ENCODE measurements around the gene FBP2.

Gene FBP2

DNA sequence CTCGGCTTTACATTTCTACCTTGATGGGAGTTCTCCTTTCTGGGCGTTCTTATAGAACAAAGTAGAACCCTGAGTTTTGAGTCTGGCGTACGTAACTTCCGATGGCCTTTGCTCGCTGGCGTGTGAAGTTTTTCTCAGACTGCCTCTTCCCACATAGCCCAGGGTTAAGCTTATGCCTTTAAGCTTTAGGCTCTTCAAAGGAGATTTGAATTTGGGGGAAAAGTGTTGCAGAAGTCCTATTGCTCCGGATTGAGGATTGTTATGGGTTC is 13.7 kb upstream of the FBP2 start:
- no peak for DNase-seq (ENCODE audit: extremely low read depth, low read depth)
- no peak overlapping the region for H3K4me3 ChIP-seq (replicated peaks; ENCODE audit: low read depth, low read length)
- no peak for TF ChIP-seq CTCF (IDR thresholded peaks at IDR 0.05; ENCODE audit: low read depth, low read length, missing control alignments)

- DNase-seq (ENCODE audit: extremely low read depth, low read depth) = no peak
- H3K4me3 ChIP-seq (replicated peaks; ENCODE audit: low read depth, low read length) = no peak overlapping the region
- no peak for TF ChIP-seq CTCF (IDR thresholded peaks at IDR 0.05; ENCODE audit: low read depth, low read length, missing control alignments)
Observed at GRCh38 chr9:94606646-94607422, 13.2 kb upstream of the FBP2 start.

- DNase-seq (ENCODE audit: extremely low read depth, low read depth) = peak; percentile 32
- TF ChIP-seq CTCF (IDR thresholded peaks at IDR 0.05; ENCODE audit: low read depth, low read length, missing control alignments) = peak; percentile 71
Observed at GRCh38 chr9:94603259-94604160, 9.9 kb upstream of the FBP2 start.

DNA sequence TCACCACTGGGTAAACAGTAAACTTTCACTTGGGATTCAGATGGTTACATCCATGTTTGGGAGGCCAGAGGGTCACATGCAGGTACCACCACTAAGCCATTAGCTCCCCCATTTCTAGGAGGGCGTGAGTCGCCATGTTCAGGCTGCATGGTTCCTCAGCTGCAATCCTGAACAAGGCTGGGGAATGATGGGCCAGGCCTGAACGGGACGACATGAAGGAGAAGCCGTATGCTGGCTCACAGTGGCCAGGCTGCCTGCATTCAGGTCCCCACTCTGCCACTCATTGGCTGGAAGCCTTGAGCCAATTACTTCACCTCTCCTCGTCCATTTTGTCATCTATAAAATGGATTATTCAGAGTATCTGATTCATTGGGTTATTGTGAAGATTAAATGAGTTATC is 9.0 kb upstream of the FBP2 start:
- DNase-seq (ENCODE audit: extremely low read depth, low read depth) = no peak
- TF ChIP-seq CTCF (IDR thresholded peaks at IDR 0.05; ENCODE audit: low read depth, low read length, missing control alignments) = no peak
- H3K4me3 ChIP-seq (replicated peaks; ENCODE audit: low read depth, low read length) = no peak overlapping the region

More at GRCh38 chr9:94603259-94604160, 9.9 kb upstream of the FBP2 start:
- no peak overlapping the region for H3K4me3 ChIP-seq (replicated peaks; ENCODE audit: low read depth, low read length)

DNA sequence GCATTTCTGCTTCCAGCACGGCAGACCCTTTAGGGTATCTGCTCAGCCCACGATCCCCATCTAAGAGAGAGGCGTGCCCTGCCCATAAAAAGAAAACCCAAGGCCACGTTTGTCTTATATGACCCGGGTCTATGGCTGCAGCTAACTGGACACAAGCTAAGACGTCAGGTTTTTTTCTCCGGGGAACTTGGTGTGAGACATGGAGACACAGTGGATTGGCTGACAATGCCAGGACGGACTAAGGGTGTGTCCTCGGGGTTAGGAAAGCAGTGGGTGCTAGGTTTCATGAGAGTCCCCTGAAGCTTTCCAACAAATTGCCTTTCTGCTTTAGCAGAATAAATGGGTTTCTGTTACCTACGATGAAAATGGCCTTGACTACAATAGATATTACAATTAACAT is 7.1 kb upstream of the FBP2 start:
- no peak for DNase-seq (ENCODE audit: extremely low read depth, low read depth)
- no peak for TF ChIP-seq CTCF (IDR thresholded peaks at IDR 0.05; ENCODE audit: low read depth, low read length, missing control alignments)
- H3K4me3 ChIP-seq (replicated peaks; ENCODE audit: low read depth, low read length) = no peak overlapping the region

DNA sequence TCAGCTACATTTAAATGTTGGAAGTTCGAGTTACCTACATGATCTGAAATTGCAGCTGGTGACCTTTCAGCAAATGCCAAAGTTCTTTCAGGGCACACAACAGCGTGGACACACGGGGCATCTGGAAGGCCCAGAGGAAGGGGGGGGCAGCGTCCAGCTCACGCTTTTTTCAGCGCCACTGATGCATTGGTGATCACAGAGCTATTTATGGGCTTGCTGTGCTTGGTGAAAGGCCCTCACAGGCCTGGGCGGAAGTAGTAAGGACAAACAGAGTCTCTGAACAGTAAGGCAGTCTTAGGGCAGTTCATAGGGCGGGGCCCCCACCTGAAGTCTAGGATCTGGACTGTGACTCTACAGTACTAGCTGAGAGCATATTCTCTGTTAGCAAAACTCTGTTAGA is 6.6 kb upstream of the FBP2 start:
- DNase-seq (ENCODE audit: extremely low read depth, low read depth) = no peak
- no peak for TF ChIP-seq CTCF (IDR thresholded peaks at IDR 0.05; ENCODE audit: low read depth, low read length, missing control alignments)
- no peak overlapping the region for H3K4me3 ChIP-seq (replicated peaks; ENCODE audit: low read depth, low read length)
